NCI-H146 treated with DMSO at 0.1 percent for 48 hours (cell line): Measurements from ENCODE around the gene MAGI2.

Experiments
- DNase-seq: peaks from one replicate; lab custom pipeline; 2025; ENCODE audit not compliant: unreplicated experiment; lab: John Stamatoyannopoulos, UW

MAGI2 gene

DNA sequence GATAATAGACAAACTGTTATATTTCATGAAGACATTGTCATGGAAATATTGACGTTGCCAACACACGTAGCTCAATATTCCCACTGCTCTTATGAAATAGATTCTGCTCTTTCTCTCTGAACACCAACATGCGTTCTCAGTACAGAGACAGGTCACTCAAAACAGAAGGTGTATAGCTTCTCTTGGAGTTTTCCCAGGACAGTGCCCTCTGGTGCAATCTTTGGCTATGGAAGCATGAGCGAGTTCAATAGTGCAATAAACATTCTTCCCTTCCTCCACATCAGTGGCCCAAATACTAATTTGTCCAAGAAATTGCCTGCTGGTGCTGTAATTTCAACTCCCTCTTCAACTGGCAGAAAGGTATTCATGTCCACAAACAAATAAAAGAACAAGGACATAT lies 145.3 kb downstream of the MAGI2 start:
- DNase-seq: no peak

DNA sequence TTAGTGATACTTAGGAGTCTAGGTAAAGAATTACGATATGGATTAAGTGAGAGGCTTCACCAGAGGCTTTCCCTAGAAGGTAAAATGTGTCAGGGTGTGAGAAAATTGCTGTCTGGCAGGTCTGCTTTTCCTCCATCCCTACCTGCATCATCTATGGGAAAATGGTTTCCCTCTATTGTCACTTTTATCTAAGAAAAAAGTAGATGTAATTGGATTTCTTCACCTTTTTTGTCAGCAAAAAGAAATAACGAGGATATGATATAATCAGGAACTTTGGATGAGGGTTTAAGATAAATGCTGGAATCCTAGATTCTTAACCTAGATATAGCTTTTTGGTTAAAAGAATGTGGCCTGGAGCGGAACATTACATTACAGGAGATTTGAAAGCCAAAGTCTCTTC lies 146.1 kb downstream of the MAGI2 start:
- DNase-seq: no peak

DNA sequence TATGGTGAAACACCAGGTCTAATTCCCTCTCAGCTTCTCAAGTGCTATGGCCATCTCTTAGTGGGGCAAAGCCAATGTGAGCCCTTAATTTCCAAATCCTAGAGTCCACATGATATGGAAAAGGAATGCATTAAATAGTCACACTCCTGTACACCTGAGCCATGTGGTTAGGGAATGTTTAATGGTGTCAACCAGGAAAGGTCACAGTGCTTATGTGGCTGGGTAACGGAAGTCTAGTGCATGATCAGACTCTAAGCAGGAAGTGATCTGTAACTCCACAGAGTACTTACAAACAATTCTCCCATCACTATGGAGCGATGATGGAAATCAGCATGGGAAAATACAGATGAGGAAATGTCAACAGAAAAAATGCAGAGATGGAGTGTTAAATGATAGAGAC lies 148.8 kb downstream of the MAGI2 start:
- no peak for DNase-seq

- no peak for DNase-seq
Measured at GRCh38 chr7:79302293-79302692, 151.2 kb downstream of the MAGI2 start.

DNA sequence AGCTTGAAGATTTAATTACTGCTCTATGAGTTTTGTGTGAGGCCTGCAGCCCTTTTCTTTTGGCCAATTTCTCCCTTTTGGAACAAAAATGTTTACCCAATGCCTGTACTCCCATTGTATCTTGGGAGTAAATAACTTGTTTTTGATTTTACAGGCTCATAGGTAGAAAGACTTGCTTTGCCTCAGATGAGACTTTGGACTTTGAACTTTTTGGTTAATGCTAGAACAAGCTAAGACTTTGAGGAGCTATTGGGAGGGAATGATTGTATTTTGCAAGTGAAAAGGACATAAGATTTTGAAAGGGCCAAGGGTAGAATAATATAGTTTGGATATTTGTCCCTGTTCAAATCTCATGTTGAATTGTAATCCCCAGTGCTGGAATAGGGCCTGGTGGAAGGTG lies 152.0 kb downstream of the MAGI2 start:
- no peak for DNase-seq

DNA sequence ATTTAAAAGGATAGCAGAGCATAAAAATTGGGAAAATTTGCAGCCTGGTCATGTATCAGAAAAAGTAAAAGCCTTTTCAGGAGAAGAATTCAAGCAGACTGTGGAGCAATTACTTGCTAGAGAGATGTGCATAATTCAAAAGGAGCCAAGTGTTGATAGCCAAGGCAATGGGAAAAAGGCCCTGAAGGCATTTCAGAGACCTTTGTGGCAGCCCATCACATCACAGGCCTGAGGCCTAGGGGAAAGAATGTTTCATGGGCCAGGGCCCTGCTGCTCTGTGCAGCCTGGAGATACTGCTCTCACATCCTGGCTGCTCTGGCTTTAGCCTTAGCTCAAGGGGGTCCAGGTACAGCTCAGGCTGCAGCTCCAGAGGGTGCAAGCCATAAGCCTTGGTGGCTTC lies 152.9 kb downstream of the MAGI2 start:
- DNase-seq: no peak

GRCh38 chr7:79298145-79298760 lies 155.2 kb downstream of the MAGI2 start:
- no peak for DNase-seq

DNA sequence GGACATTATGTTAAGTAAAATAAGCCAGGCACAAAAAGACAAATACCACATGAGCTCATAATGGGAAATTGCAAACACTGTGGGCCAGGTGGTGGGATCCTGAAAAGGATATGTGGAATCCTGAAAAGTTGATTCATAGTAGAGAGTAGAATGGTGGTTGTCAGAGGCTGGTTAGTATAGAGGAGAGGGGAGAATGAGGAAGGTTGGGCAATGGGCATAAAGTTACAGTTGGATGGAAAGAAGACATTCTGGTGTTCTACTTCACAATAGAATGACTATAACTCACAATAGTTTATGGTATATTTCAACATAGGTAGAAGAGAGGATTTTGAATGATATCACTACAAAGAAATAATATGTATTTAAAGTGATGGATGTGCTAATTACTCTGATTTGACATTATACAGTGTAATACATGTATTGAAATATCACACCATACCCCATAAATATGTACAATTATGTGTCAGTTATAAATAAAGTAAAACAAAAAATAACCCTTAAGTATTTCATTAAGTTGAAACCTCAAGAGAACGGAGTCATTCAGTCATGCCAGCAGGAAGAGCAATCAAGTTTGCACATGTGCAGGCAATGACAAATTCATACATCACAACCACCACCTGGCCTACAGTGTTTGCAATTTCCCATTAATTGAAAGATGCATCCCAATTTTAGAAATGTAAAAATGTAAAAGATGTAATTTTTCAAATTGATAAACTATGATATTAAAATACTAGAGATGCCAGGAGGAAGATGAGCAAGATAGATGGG lies 156.7 kb downstream of the MAGI2 start:
- DNase-seq: no peak

- no peak for DNase-seq
Measured at GRCh38 chr7:79293655-79294142, 159.8 kb downstream of the MAGI2 start.

DNA sequence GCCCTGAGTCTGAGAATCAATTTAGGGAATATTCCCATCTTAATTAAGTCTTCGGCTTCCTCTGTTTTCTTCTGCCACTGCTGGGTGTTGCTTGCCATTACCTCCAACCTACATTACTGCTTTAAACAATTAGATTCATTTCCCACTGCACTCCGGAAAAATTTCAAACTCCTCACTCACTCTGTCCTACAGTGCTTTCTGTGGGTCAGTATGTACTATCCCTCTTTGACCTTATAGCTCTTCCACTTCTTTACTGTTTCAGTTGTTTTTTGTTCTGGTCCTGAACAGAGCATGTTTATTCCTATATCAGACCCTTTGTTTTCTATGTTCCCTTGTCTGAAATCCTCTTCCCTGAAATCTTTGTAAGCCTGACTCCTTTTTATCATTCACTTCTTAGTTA lies 160.6 kb downstream of the MAGI2 start:
- DNase-seq: no peak

DNA sequence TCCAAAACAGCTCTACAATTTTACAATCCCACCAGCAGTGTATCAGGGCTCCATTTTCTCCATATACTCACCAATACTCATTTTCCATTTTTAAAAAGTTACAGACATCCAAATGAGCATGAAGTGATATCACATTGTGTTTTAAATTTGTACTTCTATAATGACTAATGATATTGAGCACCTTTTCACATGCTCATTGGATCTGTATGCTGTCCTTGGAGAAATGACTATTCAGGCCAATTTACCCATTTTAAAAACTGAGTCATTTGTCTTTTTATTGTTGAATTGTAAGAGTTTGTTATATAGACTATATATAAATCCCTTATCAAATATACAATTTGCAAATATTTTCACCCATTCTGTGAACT lies 162.0 kb downstream of the MAGI2 start:
- DNase-seq: no peak

DNA sequence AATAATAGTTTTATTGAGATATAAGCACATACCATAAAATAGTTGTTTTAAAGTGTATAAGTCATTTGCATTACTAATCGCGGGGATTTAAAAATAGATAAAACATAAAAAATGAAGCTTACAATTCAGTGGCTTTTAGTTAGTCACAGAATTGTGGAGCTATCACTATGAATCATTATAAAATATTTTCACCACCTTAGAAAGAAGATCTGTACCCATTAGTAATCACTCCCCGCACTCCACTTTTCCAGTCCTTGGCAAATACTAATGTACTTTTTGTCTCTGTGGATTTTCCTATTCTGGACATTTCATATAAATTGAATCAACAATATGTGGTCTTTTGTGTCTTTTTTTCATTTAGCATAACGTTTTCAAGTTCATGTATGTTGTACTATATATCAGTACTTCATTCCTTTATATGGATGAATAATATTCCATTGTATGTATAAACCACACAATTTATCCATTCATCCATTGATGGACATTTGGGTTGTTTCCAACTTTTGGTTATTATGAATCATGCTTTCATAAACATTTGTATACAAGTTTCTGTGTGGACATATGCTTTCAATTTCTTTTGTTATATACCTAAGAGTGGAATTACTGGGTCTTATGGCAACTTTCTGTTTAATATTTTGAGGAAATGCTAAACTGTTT lies 162.5 kb downstream of the MAGI2 start:
- no peak for DNase-seq

DNA sequence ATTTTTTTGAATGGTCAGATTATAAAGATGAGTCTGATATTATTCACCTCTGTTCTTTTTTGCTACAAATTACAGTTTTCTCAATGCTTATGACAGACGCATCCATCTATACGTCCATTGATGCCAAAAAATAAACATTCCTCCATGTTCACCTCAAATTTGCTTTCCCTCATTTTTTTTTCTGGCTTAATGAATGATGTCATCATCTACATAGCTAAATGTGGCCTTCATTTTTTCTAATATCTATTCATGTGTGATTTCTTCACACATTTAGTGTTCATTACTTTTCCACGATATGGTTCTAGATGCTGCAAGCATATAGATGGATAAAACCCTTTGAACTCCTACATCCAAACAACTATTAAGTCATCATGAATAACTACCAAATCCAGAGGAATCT lies 163.1 kb downstream of the MAGI2 start:
- no peak for DNase-seq

- no peak for DNase-seq
Measured at GRCh38 chr7:79288655-79289054, 164.8 kb downstream of the MAGI2 start.

DNA sequence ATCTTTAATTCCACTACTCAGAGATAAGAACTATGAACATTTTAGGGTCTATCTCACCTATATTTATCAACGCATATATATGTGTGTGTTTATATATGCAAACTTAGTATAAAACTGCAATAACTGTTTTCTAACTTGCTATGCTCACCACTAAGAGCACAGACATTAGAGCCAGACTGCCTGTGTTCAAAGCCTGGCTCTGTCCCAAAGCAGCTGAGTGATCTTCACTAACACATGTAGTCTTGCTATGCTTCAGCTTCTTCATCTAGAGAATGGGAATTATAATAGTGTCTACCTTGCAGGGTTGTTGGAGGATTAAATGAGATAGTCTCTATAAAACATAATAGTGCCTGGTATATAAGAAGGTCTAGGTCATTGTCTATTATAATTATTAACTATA lies 165.5 kb downstream of the MAGI2 start:
- DNase-seq: no peak

- no peak for DNase-seq
Measured at GRCh38 chr7:79286181-79286580, 167.3 kb downstream of the MAGI2 start.

- no peak for DNase-seq
Measured at GRCh38 chr7:79285756-79286155, 167.7 kb downstream of the MAGI2 start.

GRCh38 chr7:79284211-79284610 lies 169.3 kb downstream of the MAGI2 start:
- DNase-seq: no peak

DNA sequence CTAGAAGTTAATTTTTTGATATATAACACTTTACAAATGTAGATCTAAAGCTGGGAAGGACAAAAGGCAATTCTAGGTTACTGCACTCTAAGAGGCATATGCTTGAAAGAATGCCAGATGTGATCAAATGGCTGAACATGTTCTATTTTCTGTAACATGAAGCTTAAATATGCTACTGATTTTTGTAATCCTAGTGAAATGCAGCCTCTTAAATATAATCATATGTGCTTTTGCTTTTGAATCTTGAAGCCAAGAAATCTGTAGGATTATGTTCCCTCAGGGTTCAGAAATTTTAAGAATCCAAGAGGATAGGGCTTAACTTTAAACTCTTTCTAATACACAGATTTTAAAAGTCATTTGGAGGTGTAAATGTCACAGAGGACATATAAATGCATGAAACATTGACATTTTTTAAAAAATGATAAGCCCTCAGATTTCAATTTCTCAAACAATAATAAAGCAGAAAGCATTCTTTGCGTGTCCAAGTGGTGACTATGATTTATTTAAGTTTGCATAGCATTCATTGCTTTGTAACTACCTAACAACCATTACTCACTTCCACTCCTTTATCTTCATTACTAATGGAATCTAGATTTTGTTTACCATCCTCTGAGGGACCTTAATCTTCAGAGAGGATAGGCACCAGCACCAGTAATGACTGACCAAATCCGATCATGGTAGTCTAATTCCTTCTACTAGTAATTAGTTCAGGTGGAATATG lies 170.4 kb downstream of the MAGI2 start:
- DNase-seq: no peak

- no peak for DNase-seq
Measured at GRCh38 chr7:79282070-79282694, 171.3 kb downstream of the MAGI2 start.

DNA sequence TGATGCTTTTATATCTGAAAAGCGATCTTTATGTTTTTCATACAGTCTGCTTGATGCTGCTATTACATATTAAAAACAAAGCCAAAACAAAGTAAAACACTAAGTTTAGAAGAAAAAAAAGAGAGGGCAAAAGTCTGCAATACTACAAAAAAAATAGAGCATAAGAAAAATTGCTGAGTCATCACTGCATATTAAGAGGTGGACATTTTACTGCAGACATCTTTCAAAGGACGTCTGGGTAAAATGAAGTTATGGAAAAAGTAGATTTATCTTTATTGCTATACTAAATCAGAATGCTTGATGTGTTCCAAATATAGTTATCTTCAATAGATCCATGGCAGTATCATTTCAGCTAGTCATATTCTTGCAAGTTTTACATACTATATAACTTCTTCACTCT lies 172.0 kb downstream of the MAGI2 start:
- no peak for DNase-seq
